ENCODE data around the gene TIMP2. TPM values are rescaled to one million over a fixed set of nuclear protein-coding genes. Genes with fewer than 3 reads are reported as not detected.
A peak's percentile ranks its signal among the peaks of the same experiment; 100 is the strongest.

Gene TIMP2
- total and polyA plus RNA-seq, 2 of the 8 experiments (the other 6 are each of a cell fraction or from before 2014, with no cell fraction given): 18.2 to 43.3 TPM

GRCh38 chr17:78878871-78879527 is 46.2 kb downstream of the TIMP2 start:
- Histone ChIP-seq H3K27me3 (replicated peaks in 1 of 4; ENCODE audit: control insufficient read depth in 3 of 4, extremely low read depth in 1 of 4, insufficient read depth in 3 of 4, low read length in 3 of 4) (no peaks in the 10 kb centered on the region), H3K27ac (ENCODE audit: low read depth, low read length) (no peak overlapping the region), H3K36me3 (ENCODE audit: control insufficient read depth in 2 of 4, insufficient read depth in 4 of 4, low read length in 3 of 4) (peaks cover 0 to 2% (median 0%) of the 10 kb centered on the region in 4 experiments; a peak in 1 of 8 replicates), H2BK20ac (ENCODE audit: low read length) (no peak overlapping the region), H2BK120ac (replicated peaks; ENCODE audit: low read depth, low read length) (no peak overlapping the region), H3K9ac (replicated peaks in 1 of 4; ENCODE audit: extremely low read depth in 1 of 4, low read depth in 3 of 4, low read length in 3 of 4) (no peak overlapping the region), H3K79me1 (ENCODE audit: low read depth, low read length) (no peaks in the 10 kb centered on the region; the same call in 1 of the 2 replicates), H4K20me1 (replicated peaks in 1 of 2; ENCODE audit: control insufficient read depth in 1 of 2, insufficient read depth in 2 of 2, low read length in 2 of 2) (peaks cover 2 to 8% of the 10 kb centered on the region in 2 experiments), H3K14ac (ENCODE audit: insufficient read length) (no peak overlapping the region), H3K23me2 (ENCODE audit: low read depth, low read length) (no peaks in the 10 kb centered on the region), H2BK5ac (ENCODE audit: low read depth, low read length) (no peak overlapping the region), H2BK15ac (ENCODE audit: low read length) (no peak overlapping the region), H3K9me3 (ENCODE audit: insufficient read depth in 2 of 2, low read depth in 1 of 2, low read length in 1 of 2) (no peaks in the 10 kb centered on the region), H3K56ac (replicated peaks; ENCODE audit: insufficient read length, low read depth, low read length) (no peak overlapping the region), H3K79me2 (ENCODE audit: control insufficient read depth in 1 of 2, insufficient read depth in 2 of 2, low read length in 2 of 2) (peaks cover 0 to 11% of the 10 kb centered on the region in 2 experiments; a peak in 1 of 4 replicates), H4K5ac (ENCODE audit: insufficient read length, low read depth, low read length) (no peak overlapping the region), H4K8ac (ENCODE audit: extremely low read depth, insufficient read depth, low read length) (no peak overlapping the region), H2BK12ac (ENCODE audit: low read depth, low read length) (no peak overlapping the region), H3K4me1 (replicated peaks in 1 of 4; ENCODE audit: control insufficient read depth in 3 of 4, insufficient read depth in 4 of 4, low read length in 3 of 4) (peaks cover 0 to 23% (median 14%) of the 10 kb centered on the region in 4 experiments; a peak in 6 of 7 replicates), H3K4ac (replicated peaks; ENCODE audit: insufficient read length, low read depth, low read length) (no peak overlapping the region), H3K4me3 (ENCODE audit: extremely low read depth in 1 of 4, insufficient read depth in 2 of 4, low read depth in 3 of 4, low read length in 4 of 4) (no peak overlapping the region), H3K18ac (ENCODE audit: extremely low read depth, low read length) (no peak overlapping the region), H4K91ac (replicated peaks; ENCODE audit: insufficient read length, low read length) (no peak overlapping the region), H2AK5ac (ENCODE audit: low read depth, low read length) (peak overlapping the region; percentile 13; the same call in 1 of the 2 replicates), H3K4me2 (ENCODE audit: insufficient read depth in 1 of 2, low read depth in 2 of 2, low read length in 2 of 2) (no peak overlapping the region), H2AFZ (ENCODE audit: low read length) (no peak overlapping the region), H3K23ac (ENCODE audit: insufficient read length) (no peak overlapping the region)
- ChIA-PET POLR2A (ENCODE audit: partially characterized antibody) (interaction anchor here (1.4 kb wide), 1 partner anchor 9 kb away, joined by 3 read pairs; no protein-coding TSS in a partner anchor), CTCF (ENCODE audit: partially characterized antibody) (no interaction called here)
- 90% methylated on average over 14 of the region's 14 CpGs; no CpG with 5 or more reads in 1 of the 2 experiments for WGBS, 2 experiments (ENCODE audit: extremely low coverage in 1 of 2, insufficient coverage in 1 of 2, insufficient read length in 1 of 2, insufficient replicate concordance in 2 of 2, low coverage in 1 of 2, low lambda C conversion rate in 2 of 2, missing lambda C conversion rate in 1 of 2)
- no peak for FAIRE-seq
- DNase-seq (ENCODE audit: low read depth in 1 of 2, low spot score in 2 of 2): no peak
- TF ChIP-seq SIRT6 (IDR thresholded peaks at IDR 0.05; ENCODE audit: low read length) (no peak), FOSL1 (IDR thresholded peaks at IDR 0.05; ENCODE audit: insufficient read depth, low read depth, low read length) (no peak), HDAC6 (IDR thresholded peaks at IDR 0.05; ENCODE audit: low read depth, low read length) (no peak), SAP30 (IDR thresholded peaks at IDR 0.05; ENCODE audit: insufficient read depth, insufficient replicate concordance, low read length) (no peak), ASH2L (IDR thresholded peaks at IDR 0.05; ENCODE audit: low read length) (no peak), POLR2A (IDR thresholded peaks at IDR 0.05; ENCODE audit: control extremely low read depth in 1 of 2, low read depth in 2 of 2, low read length in 2 of 2) (no peak), CHD1 (IDR thresholded peaks at IDR 0.05; ENCODE audit: low read depth, low read length) (no peak), TAF7 (optimal IDR thresholded peaks at IDR 0.05; ENCODE audit: borderline replicate concordance, low read depth, low read length) (no peak), SP1 (IDR thresholded peaks at IDR 0.05; ENCODE audit: low read depth, low read length) (no peak), SIN3A (conservative IDR thresholded peaks at IDR 0.05 in 1 of 2, IDR thresholded peaks at IDR 0.05 in 1 of 2; ENCODE audit: low read depth in 1 of 2, low read length in 2 of 2) (no peak), RNF2 (IDR thresholded peaks at IDR 0.05; ENCODE audit: borderline replicate concordance, low read depth, low read length, missing control alignments, poor library complexity, severe bottlenecking) (no peak), CHD2 (IDR thresholded peaks at IDR 0.05; ENCODE audit: low read length) (no peak)

Measured in H1 (cell line).